ENCODE data around the gene KNDC1.

Gene KNDC1

GRCh38 chr10:133196936-133197758, 37.1 kb downstream of the KNDC1 start:
- DNase-seq: no peak

- no peak for DNase-seq
These were observed 37.8 kb downstream of the KNDC1 start for GRCh38 chr10:133197786-133198185.

GRCh38 chr10:133198206-133198605, 38.2 kb downstream of the KNDC1 start:
- DNase-seq: no peak

- no peak for DNase-seq
These were observed 38.8 kb downstream of the KNDC1 start for GRCh38 chr10:133198621-133199487.

GRCh38 chr10:133199488-133199885, 39.5 kb downstream of the KNDC1 start:
- no peak for DNase-seq

GRCh38 chr10:133199992-133200611, 40.1 kb downstream of the KNDC1 start:
- no peak for DNase-seq

GRCh38 chr10:133200621-133201031, 40.6 kb downstream of the KNDC1 start:
- no peak for DNase-seq

GRCh38 chr10:133201151-133201947, 41.3 kb downstream of the KNDC1 start:
- no peak for DNase-seq

GRCh38 chr10:133201948-133202725, 42.1 kb downstream of the KNDC1 start:
- no peak for DNase-seq

- DNase-seq: no peak
These were observed 43.0 kb downstream of the KNDC1 start for GRCh38 chr10:133202778-133203651.

- no peak for DNase-seq
These were observed 43.7 kb downstream of the KNDC1 start for GRCh38 chr10:133203652-133204195.

GRCh38 chr10:133204226-133205015, 44.4 kb downstream of the KNDC1 start:
- DNase-seq: no peak

GRCh38 chr10:133205146-133205545, 45.1 kb downstream of the KNDC1 start:
- no peak for DNase-seq

GRCh38 chr10:133206356-133207040, 46.5 kb downstream of the KNDC1 start:
- no peak for DNase-seq

- no peak for DNase-seq
These were observed 47.1 kb downstream of the KNDC1 start for GRCh38 chr10:133207041-133207600.

GRCh38 chr10:133207627-133208026, 47.6 kb downstream of the KNDC1 start:
- DNase-seq: no peak

- no peak for DNase-seq
These were observed 48.4 kb downstream of the KNDC1 start for GRCh38 chr10:133208466-133208865.

GRCh38 chr10:133209117-133209516, 49.1 kb downstream of the KNDC1 start:
- no peak for DNase-seq

GRCh38 chr10:133209641-133210040, 49.6 kb downstream of the KNDC1 start:
- no peak for DNase-seq
